ACC112 (cell line): ENCODE results near the gene OR10H5.
"Not testable (repeated sequence)": the region's sequence is repeated elsewhere in the genome, so short reads cannot be mapped to it uniquely, and the experiment has no call there.

Experiments used
- H2AFZ ChIP-seq: fragments of 200-600 bp; sonication (generic); one replicate; pipeline ENCODE4 v1.6.0; 2017; ENCODE audit warnings: antibody characterized with exemption, low read length; ENCODE audit not compliant: unreplicated experiment
- H3K27ac ChIP-seq: fragments of 200-600 bp; sonication (generic); 2 replicates; pipeline ENCODE4 v1.5.1; 2014; ENCODE audit warnings: low read depth, mild to moderate bottlenecking, antibody characterized with exemption, low read length, moderate library complexity
- H3K27me3 ChIP-seq: fragments of 200-600 bp; sonication (generic); 2 replicates; pipeline ENCODE4 v1.6.1; 2014; ENCODE audit warnings: mild to moderate bottlenecking, antibody characterized with exemption, low read length, moderate library complexity, mixed read lengths; ENCODE audit not compliant: insufficient read depth
- H3K36me3 ChIP-seq: fragments of 200-600 bp; sonication (generic); 2 replicates; pipeline ENCODE4 v1.6.1; 2016; ENCODE audit warnings: mild to moderate bottlenecking, antibody characterized with exemption, low read length, moderate library complexity, mixed read lengths; ENCODE audit not compliant: insufficient read depth
- H3K4me1 ChIP-seq: fragments of 200-600 bp; sonication (generic); one replicate; pipeline ENCODE4 v1.6.1; 2016; ENCODE audit warnings: low read length, mixed read lengths; ENCODE audit not compliant: insufficient read depth, unreplicated experiment, control insufficient read depth
- H3K4me3 ChIP-seq: fragments of 200-600 bp; sonication (generic); 2 replicates; pipeline ENCODE4 v1.5.1; 2014; ENCODE audit warnings: mild to moderate bottlenecking, low read depth, low read length
- H3K79me2 ChIP-seq: fragments of 200-600 bp; sonication (generic); one replicate; pipeline ENCODE4 v1.6.0; 2016; ENCODE audit warnings: low read length; ENCODE audit not compliant: control insufficient read depth, unreplicated experiment, insufficient read depth

OR10H5 gene

DNA sequence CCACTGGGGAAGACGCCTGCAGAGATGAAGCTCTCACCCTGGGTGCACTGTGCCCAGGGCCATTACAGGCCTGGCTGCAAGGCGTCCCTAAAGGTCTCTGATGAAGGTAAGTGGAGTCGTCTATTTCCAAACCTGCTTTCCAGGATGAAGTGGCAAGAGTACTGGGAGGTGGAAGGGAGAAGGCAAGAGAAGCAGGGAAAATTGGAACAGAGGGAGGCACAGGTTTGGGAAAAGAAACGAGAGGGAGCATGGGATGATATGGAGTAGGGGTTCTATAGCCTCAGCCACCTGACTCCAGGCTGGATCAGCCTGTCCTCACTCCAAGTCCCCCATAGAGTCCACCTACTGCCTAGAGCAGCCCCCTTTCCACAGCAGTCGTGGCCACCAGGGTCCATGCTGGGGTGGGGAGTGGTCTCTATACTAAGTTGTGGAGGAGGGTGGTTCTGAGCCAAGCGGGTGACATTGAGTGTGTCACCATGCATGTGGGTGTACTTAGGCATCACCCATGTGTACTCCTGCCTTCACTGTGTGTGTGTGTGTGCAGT, at the start of gene OR10H5:
TSS of gene OR10H5 (plus strand) at position 51 of the 545 bp plus-strand sequence. CDS start 6,388 bp downstream, outside the sequence.
- Histone ChIP-seq H3K36me3 (no peaks in the 10 kb centered on the region), H3K4me3 (no peak within 1 kb of the TSS), H3K79me2 (no peaks in the 10 kb centered on the region), H2AFZ (no peak within 1 kb of the TSS), H3K4me1 (no peaks in the 10 kb centered on the region), H3K27ac (no peak within 1 kb of the TSS), H3K27me3 (no peaks in the 10 kb centered on the region)

DNA sequence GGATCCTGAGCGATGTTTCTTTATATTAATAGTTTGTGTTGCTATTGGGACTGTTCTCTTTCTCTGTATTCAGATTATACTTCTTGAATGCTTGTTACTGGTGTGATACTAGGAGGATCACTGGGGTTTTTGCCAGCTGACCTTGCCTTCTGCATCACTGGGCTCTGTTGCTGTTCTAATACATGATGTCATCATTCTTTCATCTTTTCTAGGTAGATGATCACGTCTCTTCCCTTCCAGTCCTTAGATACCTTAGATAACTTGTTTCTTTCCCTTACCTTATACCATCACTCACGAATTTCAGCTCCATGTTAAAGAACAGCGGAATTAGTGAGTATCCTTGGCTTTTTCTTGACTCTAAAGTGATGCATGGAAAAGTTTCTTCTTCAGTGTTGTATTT, 49.7 kb upstream of the OR10H5 start, which contains the start of gene OR10H3:
TSS of gene OR10H3 (plus strand) at position 264 of the 400 bp plus-strand sequence. CDS start 3,408 bp downstream, outside the sequence.
- no peak within 1 kb of the TSS for H2AFZ ChIP-seq
- H3K27ac ChIP-seq = no peak within 1 kb of the TSS
- H3K27me3 ChIP-seq = no peaks in the 10 kb centered on the region
- H3K4me1 ChIP-seq = no peaks in the 10 kb centered on the region
- no peaks in the 10 kb centered on the region for H3K79me2 ChIP-seq
- no peak within 1 kb of the TSS for H3K4me3 ChIP-seq
- H3K36me3 ChIP-seq = no peaks in the 10 kb centered on the region

DNA sequence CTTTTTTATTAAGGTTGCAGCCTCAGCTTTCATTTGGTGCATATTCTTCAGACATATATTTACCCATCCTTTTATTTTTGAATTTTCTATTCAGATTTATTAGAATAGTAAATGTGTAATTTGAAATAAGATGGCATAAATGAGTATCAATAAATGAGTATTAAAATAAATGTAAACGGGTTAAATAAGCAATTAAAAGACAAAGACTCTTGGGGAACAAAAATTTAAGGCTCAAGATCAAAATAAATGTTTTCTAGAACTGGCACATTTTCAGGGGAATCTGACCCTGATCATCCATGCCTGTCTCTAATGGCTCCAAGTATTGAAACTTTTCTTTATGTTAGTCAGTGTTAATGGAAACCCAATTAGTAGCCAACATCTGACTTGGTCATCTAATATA, 46.7 kb upstream of the OR10H5 start:
- H2AFZ ChIP-seq = no peak overlapping the region
- H3K27ac ChIP-seq = no peak overlapping the region
- H3K36me3 ChIP-seq = no peaks in the 10 kb centered on the region
- no peaks in the 10 kb centered on the region for H3K4me1 ChIP-seq
- no peak overlapping the region for H3K4me3 ChIP-seq
- no peaks in the 10 kb centered on the region for H3K79me2 ChIP-seq
- H3K27me3 ChIP-seq = no peaks in the 10 kb centered on the region

GRCh38 chr19:15748239-15748638, 39.2 kb upstream of the OR10H5 start:
- Histone ChIP-seq H3K36me3 (no peaks in the 10 kb centered on the region), H2AFZ (no peak overlapping the region), H3K4me3 (no peak overlapping the region), H3K27me3 (no peaks in the 10 kb centered on the region), H3K4me1 (no peaks in the 10 kb centered on the region), H3K27ac (no peak overlapping the region), H3K79me2 (no peaks in the 10 kb centered on the region)

DNA sequence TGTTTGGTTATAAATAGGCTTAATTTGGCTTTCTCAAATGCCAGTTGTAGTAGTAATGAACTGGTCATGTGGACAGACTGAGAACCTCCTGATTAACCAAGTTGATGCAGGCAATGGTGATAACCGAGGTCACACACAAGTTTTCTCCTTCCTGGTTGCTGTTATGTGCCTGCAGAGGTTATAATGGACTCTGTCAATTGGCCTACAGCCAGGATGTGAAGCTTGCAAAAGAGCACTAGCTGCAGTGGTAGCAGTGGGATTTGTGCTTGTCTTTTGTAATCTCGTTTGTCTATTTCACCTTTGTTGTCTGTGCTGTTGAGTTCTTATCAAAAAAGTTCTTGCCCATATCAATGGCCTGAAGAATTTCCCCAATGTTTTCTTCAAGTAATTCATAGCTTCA, 29.1 kb upstream of the OR10H5 start:
- Histone ChIP-seq H3K79me2 (no peaks in the 10 kb centered on the region), H3K4me1 (no peaks in the 10 kb centered on the region), H3K36me3 (no peaks in the 10 kb centered on the region), H3K27ac (no peak overlapping the region), H3K4me3 (no peak overlapping the region), H2AFZ (no peak overlapping the region), H3K27me3 (no peaks in the 10 kb centered on the region)

DNA sequence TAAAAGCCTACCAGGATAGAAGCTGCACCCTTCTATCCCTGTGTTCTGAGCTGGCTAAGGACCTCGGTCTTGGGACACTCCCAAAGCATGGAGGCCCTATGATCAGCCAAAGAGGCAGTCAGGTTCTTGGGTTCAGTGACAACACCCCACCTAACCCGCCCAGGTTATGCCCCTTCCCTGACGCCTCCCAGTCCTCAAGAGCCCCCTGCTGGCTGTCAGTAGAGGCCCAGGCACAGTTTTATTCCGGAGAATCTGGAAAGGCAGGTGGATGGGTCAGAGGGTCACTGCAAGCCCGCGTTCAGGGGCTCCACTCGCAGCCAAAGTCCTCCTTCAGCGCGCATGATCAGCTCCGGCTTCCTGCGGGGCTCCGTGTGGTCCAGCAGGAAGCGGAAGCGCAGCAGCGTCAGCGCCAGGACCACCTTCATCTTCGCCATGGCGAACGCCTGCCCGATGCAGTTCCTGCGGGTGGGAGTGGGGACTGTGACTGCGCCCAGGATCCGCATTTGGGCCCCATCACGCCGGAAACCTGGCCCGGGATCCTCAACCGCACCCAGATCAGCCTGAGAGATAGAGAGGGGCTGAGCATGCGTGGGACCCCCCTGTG, 27.4 kb upstream of the OR10H5 start:
- Histone ChIP-seq H2AFZ (no peak overlapping the region), H3K4me3 (no peak overlapping the region), H3K36me3 (no peaks in the 10 kb centered on the region), H3K27me3 (no peaks in the 10 kb centered on the region), H3K4me1 (no peaks in the 10 kb centered on the region), H3K79me2 (no peaks in the 10 kb centered on the region), H3K27ac (no peak overlapping the region)

- Histone ChIP-seq H3K79me2 (no peaks in the 10 kb centered on the region), H3K36me3 (no peaks in the 10 kb centered on the region), H3K27ac (no peak overlapping the region), H3K27me3 (no peaks in the 10 kb centered on the region), H3K4me3 (no peak overlapping the region), H2AFZ (no peak overlapping the region), H3K4me1 (no peaks in the 10 kb centered on the region)
Measured at GRCh38 chr19:15769586-15769985, 17.9 kb upstream of the OR10H5 start.

DNA sequence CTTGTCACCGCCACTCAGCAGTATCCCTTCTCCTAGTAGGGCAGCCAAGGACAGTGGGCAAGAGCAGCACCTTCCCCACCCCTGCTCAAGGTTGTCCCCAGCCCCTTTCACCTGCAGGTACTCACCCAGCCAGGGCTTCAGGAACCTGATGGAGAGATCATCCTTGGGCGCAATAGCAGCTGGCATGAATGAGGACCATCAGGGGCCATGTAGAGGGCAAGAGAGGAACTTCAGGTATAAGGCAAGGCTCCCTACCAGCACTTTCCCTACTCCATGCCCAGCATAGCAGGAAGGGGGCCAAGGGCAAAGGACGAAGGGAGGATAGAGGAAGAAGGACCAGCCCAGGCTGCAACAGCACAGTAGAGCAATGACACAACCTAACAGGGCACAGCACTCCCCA, 13.3 kb upstream of the OR10H5 start:
- not testable (repeated sequence) for H3K27ac ChIP-seq, H3K36me3 ChIP-seq, H3K4me3 ChIP-seq, H3K4me1 ChIP-seq, H2AFZ ChIP-seq, H3K27me3 ChIP-seq, H3K79me2 ChIP-seq

GRCh38 chr19:15775249-15775648, 12.2 kb upstream of the OR10H5 start:
- no peaks in the 10 kb centered on the region for H3K27me3 ChIP-seq
- H3K27ac ChIP-seq = no peak overlapping the region
- no peaks in the 10 kb centered on the region for H3K79me2 ChIP-seq
- H3K4me1 ChIP-seq = no peaks in the 10 kb centered on the region
- no peaks in the 10 kb centered on the region for H3K36me3 ChIP-seq
- no peak overlapping the region for H2AFZ ChIP-seq
- no peak overlapping the region for H3K4me3 ChIP-seq

- no peaks in the 10 kb centered on the region for H3K27me3 ChIP-seq
- no peaks in the 10 kb centered on the region for H3K79me2 ChIP-seq
- H2AFZ ChIP-seq = no peak overlapping the region
- no peaks in the 10 kb centered on the region for H3K36me3 ChIP-seq
- H3K4me3 ChIP-seq = no peak overlapping the region
- H3K27ac ChIP-seq = no peak overlapping the region
- no peaks in the 10 kb centered on the region for H3K4me1 ChIP-seq
Measured at GRCh38 chr19:15776264-15776663, 11.2 kb upstream of the OR10H5 start.
